HG03469 (cell line): ENCODE data around the gene AK1.

Experiments used
- ATAC-seq: cut with Tn5 transposase; IDR thresholded peaks from one replicate; pipeline ENCODE4 v1.9.1; 2021; ENCODE audit warnings: mild to moderate bottlenecking, moderate library complexity, moderate number of reproducible peaks; ENCODE audit not compliant: unreplicated experiment

Gene AK1

DNA sequence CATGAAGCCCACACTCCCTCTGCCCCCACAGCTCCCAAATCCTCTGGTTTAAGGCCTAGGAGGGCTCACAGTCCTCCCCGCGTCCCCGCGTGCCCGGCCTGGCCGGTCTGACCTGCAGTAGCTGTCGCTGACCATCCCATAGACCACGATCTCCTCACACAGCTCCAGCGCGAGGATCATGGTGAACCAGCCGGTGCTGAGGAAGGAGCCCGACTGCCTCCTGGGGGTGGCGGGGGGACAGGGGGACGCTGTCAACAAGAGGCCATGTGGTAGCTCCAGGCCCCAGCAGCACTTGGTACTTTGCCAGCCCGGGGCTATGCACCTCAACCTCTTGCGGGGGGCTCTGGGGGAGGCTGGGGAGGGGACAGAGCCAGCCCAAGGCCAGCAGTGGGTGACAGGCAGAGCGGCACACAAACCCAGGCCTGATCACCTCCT is 32.4 kb upstream of the AK1 start:
- no peak for ATAC-seq

DNA sequence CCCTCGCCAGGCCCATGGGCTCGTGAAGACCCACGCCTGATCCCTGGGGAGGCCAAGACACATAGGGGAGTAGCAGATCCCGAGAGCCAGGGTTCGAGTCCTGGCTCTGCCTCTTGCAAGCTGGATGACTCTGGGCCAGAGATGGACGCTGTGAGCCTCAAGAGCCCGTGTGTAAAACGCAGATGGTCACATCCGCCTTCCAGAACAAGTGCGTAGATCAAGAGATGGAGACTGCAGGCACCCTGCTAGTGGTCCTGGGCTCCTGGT is 31.1 kb upstream of the AK1 start:
- no peak for ATAC-seq

DNA sequence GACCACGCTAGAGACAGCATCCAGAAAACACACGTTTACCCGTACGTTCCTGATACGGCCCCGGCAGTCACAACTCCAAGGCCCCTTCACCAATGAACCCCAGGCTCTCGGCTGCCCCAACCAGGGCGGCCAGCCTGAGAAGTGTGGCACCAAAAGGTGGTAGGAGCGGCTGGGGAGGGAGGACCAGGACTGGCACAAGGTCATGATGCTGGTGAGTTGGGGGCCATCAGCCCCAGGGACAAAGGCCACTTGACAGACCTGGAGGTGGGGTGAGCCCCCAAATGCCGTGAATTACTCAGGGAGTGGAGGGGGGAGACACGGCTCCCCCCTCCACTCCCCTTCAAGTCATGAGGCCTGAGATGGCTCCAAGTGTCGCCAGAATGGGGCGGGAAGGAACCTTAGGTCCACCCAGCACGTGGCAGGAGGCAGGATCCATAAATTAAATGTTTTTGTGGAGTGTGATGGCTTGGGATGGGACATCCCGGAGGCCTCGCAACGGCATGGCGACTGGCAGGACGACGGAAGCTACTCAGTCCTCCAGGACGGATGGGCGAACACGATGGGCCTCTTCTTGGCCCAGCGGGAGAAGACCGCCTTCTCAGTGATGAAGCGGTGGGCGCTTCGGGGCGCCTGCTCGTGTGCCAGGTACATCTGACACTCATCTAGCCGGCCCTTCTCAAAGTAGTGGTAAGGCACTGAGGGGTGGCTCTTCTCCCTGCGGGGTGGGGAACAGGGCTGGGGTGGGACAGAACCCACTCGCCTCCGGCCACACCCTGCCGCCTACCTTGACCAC is 30.6 kb upstream of the AK1 start:
- ATAC-seq, result no peak

DNA sequence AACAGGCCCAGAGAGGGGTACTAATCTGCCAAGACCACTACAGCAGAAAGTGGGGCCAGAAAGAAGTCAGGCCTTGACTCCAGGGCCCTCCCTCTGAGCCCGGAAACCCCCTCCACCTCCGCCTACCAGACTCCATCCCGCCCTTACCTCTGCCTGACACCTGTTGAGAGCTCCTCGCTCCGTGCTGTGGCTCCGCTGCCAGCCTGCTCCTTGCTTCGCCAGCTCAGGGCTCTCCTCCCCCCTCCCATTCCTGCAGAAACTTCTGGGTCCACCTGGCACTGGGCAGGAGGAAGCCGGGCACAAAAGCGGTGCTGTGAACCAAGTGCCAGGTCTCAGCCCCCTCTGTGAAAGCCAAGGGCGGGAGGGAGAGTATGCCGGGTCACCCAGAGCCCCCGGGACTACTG is 28.3 kb upstream of the AK1 start:
- ATAC-seq, result no peak

DNA sequence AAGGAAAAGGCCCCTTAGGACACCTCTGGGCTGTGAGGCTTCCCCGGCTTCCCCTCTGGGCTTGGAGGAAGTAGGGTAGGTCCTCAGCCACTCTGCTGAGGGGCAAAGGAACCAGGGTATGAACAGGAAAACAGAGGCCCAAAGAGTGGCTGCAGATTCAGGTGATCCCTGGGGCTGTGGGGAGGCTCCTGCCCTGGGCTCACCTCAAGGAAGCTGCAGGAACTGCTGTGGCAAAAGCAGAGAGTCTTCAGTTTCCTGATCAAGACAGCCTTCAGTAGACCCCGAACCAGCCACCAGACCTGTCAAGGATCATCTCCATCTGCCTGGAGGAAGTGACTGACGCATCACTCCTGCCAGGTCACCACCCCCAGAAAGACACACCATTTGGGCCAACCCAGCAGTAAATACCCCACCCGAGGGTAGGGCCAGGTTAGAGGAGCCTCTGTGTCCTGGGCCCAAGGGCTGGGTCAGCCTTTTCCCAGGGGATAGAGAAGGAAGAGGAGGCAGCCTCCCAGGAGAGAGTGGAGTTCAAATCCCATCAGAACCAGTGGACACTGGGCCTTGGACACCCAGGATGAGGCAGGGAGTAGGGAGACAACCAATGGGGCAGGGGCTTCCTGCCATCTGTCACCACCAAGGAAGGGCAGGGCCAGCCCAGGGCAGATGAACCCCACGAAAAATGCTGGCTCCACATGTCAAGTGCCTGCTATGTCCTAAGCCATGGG is 27.7 kb upstream of the AK1 start:
- no peak for ATAC-seq

DNA sequence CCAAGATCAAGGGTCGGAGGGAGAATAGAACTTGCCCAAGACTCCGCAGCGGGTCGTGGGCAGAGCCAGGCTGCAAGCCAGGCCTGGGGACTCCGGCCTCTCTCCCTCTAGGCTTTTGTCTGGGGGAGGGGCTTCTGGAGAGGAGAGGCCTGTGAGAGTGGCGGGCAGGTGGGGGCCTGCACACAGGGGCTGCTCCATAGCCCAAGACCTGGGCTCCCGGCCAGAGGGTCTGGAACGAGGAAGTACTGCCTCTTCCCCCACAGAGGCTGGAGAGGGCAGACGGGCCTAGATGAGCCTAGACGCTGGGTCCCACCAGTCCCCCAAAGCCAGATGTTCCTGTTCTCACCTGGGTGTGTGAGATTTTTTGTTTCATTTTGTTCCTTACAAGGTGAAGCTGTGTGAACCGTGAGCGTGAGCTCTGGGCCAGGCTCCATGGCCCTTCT is 27.1 kb upstream of the AK1 start:
- ATAC-seq, result no peak

DNA sequence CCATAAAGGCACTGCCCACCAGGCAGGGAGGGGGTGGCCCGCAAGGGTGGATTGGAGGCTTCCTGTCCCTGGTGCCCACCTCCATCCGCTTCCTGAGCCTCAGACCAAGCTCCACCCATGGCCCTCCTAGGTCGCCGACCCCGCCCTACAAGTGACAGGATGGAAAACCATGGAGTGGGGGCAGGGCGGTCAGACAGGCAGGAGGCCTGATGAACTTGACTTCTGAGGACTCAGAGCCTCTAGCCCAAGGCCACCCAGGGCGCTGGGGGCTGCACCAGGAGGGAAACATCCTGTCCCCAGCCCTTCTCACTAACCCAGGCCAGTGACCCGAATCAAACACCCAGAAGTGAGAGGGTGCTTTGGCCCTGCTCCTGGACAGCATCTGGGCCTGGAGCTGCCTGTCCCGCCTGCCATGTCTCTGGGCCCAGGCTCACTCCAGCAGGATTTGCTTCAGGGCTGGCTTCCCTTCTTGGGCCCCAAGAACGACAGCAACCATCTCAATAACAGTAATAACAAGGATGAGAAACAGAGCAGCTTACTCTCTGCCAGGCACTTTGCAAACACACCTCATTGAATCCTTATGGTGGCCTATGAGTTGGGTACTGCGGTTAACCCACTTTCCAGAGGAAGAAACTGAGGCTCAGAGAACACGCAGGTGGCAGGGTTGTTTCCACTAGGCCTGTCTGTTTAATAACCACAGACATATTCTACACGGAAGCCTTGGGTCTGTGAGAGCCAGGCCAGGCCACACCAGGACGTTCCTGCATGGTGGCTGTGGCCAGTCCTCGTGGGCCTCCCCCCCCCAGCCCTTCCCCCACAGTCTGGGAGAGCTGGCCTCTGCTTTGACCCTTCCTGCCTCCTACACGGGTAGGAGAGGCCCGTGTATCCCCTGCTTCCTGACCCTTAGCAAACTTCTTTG is 26.3 kb upstream of the AK1 start:
- no peak for ATAC-seq

DNA sequence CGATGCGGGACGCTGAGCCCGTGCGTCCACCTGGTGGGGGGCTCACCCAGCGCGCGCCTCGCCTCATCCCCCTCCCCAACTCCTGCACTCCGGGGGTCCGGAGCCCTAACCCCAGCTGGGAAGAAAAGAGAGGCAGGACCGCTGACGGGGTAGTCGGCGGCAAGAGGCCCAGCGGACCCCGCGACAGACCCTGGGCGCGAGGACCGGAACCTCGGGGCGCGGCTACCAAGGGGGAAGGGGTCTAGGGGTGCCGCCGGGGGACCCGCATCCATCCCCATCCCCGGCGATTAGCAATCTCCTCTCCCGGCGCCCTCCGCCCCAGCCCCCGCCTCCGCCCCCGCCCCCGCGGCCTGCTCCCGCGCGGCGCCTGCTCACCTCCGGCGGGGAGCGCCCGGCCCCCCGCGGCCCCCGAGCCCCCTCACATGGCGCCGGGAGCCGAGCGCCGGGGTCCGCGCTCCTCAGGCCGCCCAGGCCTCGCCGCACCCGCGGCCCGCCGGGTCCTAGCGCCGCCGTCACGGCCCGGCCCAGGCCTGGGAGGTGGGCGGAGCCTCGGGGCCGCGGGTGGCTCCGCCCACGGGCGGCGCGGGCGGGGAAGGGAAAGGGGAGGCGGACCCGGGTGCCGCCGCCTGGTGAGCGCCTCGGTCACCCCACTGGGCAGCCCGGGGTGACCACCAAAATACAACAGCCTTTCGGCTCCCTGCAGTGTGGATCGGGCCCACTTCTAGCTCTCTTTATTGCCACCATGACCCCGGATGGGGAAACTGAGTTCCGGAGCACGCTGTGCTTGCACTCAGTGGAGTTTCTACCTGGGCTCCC is 21.9 kb upstream of the AK1 start, which contains the start of gene ST6GALNAC6:
ST6GALNAC6 (minus strand) TSS at position 476 of the 816 bp plus-strand sequence. CDS start 1,622 bp downstream, outside the sequence.
- ATAC-seq, result no peak

DNA sequence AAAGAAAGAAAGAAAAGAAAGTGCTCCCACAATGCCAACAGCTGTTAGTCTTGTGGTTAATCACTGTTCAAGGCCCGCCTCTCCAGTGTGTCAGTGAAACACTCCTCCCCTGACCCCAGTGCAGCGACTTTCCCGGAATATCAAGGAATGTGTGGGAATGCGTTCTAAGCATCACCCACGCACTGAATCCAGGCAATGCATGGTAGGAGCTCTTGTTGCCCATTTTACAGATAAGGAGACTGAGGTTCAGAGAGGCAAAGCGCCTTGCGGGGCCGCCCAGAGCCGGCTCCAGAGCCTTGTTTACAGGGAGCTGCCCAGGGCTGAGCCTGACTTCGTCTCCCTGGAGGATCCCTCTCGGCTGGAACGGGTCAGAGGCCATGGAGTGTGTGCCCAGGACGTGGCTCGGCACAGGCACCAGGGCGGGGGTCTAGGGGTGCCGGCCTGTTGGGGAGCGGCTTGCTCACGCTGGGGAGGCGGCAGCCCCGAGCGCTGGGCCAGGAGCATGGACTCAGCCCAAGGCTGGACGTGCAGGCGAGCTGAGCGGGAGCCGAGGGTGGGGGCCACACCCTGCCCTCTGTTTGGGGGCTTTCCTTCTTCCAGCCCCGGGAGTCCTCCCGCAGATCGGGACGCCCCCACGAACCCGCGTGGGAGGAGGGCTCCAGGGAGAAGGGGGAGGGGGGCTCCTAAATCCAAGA is 21.1 kb upstream of the AK1 start:
- no peak for ATAC-seq

DNA sequence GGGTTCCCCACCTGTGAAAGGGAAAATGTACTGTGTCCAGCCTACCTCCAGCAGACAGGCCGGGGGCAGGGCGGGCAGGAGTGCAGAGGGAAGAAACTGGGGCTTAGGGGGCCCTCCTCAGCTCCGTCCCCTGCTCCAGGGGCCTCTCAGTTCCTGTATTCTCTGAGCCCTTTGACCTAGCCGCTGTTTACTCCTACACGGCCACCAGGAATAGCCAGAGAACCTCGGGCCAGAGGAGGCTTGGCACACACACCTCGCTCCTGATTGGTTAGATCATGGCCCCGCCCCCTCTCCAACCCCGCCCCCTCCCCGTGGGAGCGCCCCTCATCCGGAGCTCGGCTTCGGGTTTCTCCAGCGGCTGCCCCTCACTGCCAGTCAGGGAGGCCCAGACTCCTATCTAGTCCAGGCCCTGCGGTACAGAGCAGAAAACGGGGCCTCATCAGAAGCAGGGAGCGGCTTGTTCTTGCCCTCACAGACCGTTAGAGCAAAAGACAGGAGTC is 19.8 kb upstream of the AK1 start:
- no peak for ATAC-seq

DNA sequence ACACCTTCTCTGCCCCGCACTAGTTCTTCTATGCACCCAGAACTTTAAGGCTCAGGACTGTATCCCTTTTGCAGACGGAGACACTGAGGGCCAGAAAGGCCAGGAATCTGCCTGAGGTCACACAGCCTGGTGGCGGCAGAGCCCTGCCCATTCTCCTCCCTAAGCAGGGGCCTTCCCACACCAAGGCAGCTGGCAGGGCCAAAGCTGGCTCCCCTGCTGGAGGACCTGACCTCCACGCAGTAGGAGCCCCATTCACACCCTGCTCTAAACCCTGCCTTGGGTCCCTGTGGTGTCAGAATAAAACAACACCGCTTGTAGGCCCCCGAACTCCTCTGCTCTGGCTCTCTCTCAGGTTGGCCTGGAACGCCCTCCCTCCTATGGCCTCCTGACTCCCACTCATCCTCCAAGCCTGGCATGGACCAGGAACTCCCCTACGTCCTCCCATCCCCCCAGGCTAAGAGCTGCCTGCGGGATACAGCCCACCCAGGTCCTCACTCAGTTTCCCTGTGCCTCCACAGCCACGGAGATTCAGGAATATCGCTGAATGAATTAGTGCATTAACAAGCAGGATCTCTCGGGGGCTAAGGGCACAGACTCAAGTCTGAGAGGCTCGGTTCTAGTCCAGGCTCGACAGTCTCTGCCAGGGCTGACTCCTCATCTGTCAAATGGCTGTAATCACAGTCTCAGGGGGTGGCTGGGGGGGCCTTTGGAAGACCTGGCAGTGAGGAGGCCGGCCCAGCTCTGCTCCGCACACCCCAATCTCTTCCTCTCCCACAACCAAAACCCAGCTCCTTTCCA is 19.1 kb upstream of the AK1 start:
- ATAC-seq, result no peak

DNA sequence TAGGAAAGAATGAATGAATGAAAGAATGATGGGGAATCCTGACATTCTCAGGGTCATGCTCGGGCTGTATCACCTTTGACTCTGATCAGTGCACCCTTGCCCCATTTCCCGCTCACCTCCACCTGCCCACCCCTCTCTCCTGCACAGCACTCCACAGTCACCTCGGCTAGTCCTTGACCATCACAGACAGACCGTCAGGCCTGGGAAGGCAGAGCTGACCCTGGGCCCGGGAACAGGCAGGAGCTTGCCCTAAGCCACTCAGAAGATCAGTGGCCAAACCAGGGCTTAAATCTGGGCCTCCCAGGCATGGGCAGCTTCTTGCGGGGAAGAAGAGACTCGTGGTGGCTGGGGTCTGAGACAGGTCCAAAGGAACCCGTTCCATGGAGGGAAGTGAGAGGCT is 18.3 kb upstream of the AK1 start:
- ATAC-seq, result no peak

DNA sequence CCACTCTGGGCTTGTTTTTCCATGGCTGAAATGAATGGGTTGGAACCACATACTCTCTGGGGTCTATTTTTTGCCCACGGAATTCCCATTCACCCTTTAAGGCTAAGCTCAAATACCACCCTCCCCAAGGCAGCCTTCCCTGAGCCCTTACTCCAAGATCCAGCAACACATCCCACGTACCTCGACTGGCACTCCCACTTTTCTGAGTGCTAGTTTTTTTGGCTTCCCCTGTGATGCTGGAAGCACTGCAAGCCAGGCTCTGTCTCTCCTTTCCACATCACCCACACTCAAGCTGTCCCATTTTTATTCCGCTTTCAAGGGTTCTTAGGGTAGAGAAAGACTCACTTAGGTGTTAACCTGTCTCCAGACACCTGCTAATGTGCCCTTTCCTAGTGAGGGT is 15.9 kb upstream of the AK1 start:
- ATAC-seq, result no peak

DNA sequence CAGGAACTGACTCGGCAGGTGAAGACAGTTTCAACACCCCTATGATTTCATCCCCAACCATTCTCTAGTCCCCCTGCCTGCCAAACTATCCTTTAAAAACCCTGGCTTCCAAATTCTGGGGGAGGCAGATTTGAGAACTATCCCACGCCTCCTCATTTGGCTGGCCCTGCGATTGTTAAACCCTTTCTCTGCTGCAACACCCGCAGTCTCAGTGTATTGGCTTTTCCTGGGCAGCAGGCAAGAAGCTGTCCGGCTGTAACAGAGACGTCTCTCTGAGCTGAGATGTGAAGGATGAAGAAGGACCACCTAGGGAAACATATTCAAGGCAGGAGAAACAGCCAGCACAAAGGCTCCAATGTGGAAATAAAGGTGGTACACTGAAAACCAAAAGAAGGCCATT is 15.4 kb upstream of the AK1 start:
- no peak for ATAC-seq

DNA sequence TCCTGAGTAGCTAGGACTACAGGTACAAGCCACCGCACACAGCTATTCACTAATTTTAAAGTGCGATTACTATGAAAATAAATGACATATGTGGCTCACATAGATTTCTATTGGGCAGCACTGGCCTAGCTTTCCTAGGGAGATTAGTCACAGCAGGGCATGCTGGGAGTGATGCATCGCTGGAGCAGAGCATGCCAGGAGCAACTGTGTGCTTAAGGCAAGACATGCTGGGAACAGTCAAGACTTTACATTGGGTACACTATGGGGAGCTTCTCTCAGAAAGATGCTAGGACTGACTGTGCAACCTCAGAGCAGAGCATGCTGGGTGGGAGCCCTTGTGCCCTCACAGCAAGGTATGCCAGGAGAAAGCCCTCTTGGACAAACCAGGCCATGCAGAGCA is 12.6 kb upstream of the AK1 start:
- no peak for ATAC-seq

DNA sequence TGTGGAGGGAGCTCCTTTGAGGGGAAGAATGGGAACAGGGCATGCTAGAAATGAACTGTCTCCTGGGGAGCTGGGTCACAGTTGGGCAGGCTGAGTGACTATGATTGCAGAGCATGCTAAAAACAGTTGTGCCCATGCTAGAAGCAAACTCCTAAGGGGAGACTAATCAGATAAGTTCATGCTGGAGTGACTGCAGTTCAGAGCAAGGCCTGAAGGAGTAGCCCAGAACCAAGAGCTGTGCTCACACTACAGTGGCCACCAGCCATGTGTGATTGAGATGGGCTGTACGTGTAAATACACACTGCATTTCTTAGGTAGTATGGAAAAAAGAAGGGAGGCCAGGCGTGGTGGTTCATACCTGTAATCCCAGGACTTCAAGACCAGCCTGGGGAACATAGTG is 10.3 kb upstream of the AK1 start:
- no peak for ATAC-seq

DNA sequence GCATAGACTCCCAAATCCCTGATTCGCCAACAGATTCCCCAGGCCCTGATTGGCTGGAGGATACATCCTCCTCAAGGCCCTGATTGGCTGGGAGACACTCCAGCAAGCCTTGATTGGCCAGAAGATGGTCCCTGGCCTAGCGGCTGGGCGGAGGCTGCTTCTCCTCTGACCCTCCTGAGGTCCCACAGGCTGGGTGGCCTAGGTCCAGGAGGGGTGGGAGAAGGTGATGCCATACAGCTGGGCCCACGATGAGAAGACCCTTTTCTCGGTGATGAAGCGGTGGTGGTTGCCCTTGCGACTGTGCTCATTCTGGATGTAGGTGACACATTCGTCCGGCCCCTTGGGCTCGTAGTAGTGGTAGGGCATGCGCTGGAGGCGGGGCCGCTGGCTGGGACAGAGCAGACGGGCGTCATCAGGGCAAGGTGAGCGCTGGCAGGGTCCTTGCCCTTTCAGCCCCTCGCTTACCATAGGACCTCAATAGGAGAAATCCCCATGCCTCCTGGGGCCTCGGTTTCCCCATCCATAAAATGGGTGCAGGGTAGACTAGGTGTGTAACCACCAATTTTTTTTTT is 9.0 kb upstream of the AK1 start:
- ATAC-seq, result no peak

DNA sequence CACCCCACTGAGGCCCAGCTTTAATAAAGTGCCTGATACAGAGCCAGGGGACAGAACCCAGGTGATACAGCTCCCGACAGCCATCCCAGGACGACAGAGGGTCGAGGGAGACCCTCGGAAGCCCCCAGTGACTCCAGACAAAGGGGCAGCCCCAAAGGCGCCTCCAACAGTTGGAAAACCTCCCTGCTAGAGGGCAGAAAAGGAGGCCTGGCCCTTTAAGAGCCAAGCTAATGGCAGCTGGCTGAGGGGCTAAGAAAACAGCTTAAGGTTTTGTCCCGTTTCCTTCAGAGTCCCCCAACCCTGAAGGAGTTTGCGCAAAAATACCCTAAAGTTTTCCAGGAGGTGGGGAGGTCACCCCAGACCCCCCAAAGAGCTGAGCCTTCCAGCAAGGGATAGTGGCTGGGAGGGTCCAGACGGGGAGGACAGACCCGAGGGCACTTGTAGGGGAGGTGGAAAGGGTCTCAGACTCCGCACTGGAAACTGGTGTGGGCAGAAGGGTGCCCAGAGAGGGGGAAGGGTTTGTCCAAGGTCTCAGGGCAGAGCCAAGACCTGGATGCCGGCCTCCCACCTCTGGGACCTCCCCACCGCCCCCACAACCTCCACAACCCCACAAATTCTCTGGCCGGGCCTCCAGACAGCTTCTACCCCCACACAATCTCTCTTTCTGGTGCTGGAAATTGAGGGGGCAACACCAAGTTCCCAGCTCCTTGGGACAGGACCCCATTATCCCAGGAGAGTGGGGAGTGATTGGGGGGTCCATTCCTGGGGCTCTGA is 8.2 kb upstream of the AK1 start:
- no peak for ATAC-seq
